PC-3 (cell line): ENCODE measurements around the gene CYP4F3.

Experiments
- EZH2phosphoT487 ChIP-seq: fragments of 300-600 bp; sonication (generic); IDR thresholded peaks from 2 replicates; pipeline ENCODE4 v1.6.1; 2018; ENCODE audit warnings: mild to moderate bottlenecking, antibody characterized with exemption, low read length, borderline replicate concordance
- TF ChIP-seq, protein P1 (sequence below): fragments of 300-600 bp; sonication (generic); conservative IDR thresholded peaks from 2 replicates; pipeline ENCODE4 v1.5.1; 2017; ENCODE audit warnings: antibody characterized with exemption, low read depth, mild to moderate bottlenecking, low read length

DNA sequence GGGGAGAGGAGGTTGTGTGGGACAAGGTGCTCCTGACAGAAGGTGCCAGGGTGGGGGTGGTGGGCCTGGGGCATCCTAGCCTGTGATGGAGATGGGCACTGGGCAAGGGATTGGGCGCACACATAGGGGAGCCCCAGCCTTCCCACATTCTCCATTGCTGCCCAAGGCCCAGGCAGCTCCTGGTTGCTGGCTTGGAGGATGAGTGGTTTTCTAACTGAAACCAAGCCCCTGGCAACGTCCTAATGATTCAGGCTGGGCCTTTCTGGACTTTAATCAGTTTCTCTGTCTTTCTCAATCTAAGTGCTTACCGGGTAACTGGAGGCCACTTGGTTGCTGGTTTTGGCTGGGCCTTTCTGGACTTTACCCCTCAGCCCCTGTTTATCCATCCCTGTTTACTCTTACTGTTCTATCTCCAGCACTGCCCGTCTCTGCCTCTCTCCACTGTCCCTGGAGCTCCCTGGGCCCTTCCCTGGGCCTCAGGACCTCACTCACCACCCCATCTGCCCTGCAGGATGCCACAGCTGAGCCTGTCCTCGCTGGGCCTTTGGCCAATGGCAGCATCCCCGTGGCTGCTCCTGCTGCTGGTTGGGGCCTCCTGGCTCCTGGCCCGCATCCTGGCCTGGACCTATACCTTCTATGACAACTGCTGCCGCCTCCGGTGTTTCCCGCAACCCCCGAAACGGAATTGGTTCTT lies 354 bp downstream of the CYP4F3 start:
- TF ChIP-seq, protein P1, sequence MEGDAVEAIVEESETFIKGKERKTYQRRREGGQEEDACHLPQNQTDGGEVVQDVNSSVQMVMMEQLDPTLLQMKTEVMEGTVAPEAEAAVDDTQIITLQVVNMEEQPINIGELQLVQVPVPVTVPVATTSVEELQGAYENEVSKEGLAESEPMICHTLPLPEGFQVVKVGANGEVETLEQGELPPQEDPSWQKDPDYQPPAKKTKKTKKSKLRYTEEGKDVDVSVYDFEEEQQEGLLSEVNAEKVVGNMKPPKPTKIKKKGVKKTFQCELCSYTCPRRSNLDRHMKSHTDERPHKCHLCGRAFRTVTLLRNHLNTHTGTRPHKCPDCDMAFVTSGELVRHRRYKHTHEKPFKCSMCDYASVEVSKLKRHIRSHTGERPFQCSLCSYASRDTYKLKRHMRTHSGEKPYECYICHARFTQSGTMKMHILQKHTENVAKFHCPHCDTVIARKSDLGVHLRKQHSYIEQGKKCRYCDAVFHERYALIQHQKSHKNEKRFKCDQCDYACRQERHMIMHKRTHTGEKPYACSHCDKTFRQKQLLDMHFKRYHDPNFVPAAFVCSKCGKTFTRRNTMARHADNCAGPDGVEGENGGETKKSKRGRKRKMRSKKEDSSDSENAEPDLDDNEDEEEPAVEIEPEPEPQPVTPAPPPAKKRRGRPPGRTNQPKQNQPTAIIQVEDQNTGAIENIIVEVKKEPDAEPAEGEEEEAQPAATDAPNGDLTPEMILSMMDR: no peak
- no peak for TF ChIP-seq EZH2phosphoT487
